ENCODE results near the gene SLC22A23.

SLC22A23 gene

GRCh38 chr6:3371222-3371949, 85.5 kb downstream of the SLC22A23 start:
- no peak for DNase-seq (ENCODE audit: low read depth in 1 of 2, low spot score in 1 of 2)

- DNase-seq (ENCODE audit: low read depth in 1 of 2, low spot score in 1 of 2), result no peak
Observed at GRCh38 chr6:3370361-3371221, 86.3 kb downstream of the SLC22A23 start.

GRCh38 chr6:3369985-3370360, 86.9 kb downstream of the SLC22A23 start:
- no peak for DNase-seq (ENCODE audit: low read depth in 1 of 2, low spot score in 1 of 2)

GRCh38 chr6:3368685-3369084, 88.2 kb downstream of the SLC22A23 start:
- no peak for DNase-seq (ENCODE audit: low read depth in 1 of 2, low spot score in 1 of 2)

- DNase-seq (ENCODE audit: low read depth in 1 of 2, low spot score in 1 of 2), result no peak
Observed at GRCh38 chr6:3367630-3368029, 89.2 kb downstream of the SLC22A23 start.

- DNase-seq (ENCODE audit: low read depth in 1 of 2, low spot score in 1 of 2), result no peak
Observed at GRCh38 chr6:3366596-3367413, 90.0 kb downstream of the SLC22A23 start.

- no peak for DNase-seq (ENCODE audit: low read depth in 1 of 2, low spot score in 1 of 2)
Observed at GRCh38 chr6:3364391-3364790, 92.5 kb downstream of the SLC22A23 start.

- DNase-seq (ENCODE audit: low read depth in 1 of 2, low spot score in 1 of 2), result no peak
Observed at GRCh38 chr6:3363296-3364025, 93.4 kb downstream of the SLC22A23 start.

- DNase-seq (ENCODE audit: low read depth in 1 of 2, low spot score in 1 of 2), result no peak
Observed at GRCh38 chr6:3361312-3362037, 95.4 kb downstream of the SLC22A23 start.

- DNase-seq (ENCODE audit: low read depth in 1 of 2, low spot score in 1 of 2), result no peak
Observed at GRCh38 chr6:3360727-3361045, 96.2 kb downstream of the SLC22A23 start.

- DNase-seq (ENCODE audit: low read depth in 1 of 2, low spot score in 1 of 2), result no peak
Observed at GRCh38 chr6:3359973-3360726, 96.7 kb downstream of the SLC22A23 start.

- DNase-seq (ENCODE audit: low read depth in 1 of 2, low spot score in 1 of 2), result no peak
Observed at GRCh38 chr6:3359101-3359752, 97.6 kb downstream of the SLC22A23 start.

GRCh38 chr6:3358413-3359100, 98.3 kb downstream of the SLC22A23 start:
- no peak for DNase-seq (ENCODE audit: low read depth in 1 of 2, low spot score in 1 of 2)

GRCh38 chr6:3357678-3358077, 99.2 kb downstream of the SLC22A23 start:
- no peak for DNase-seq (ENCODE audit: low read depth in 1 of 2, low spot score in 1 of 2)

GRCh38 chr6:3356824-3357420, 99.9 kb downstream of the SLC22A23 start:
- no peak for DNase-seq (ENCODE audit: low read depth in 1 of 2, low spot score in 1 of 2)

GRCh38 chr6:3356056-3356823, 100.6 kb downstream of the SLC22A23 start:
- peak; percentile 19 to 23 for DNase-seq (ENCODE audit: low read depth in 1 of 2, low spot score in 1 of 2)

GRCh38 chr6:3355358-3356055, 101.3 kb downstream of the SLC22A23 start:
- DNase-seq (ENCODE audit: low read depth in 1 of 2, low spot score in 1 of 2), result no peak
